ENCODE data around the gene KLHDC4. TPM values are rescaled to one million over a fixed set of nuclear protein-coding genes. Genes with fewer than 3 reads are reported as not detected.

Gene KLHDC4
- total and polyA plus RNA-seq, 9 of the 15 experiments (the other 6 are each of a cell fraction or from before 2014, with no cell fraction given), result 1.3 to 68.1 (median 32.8) TPM

- TF ChIP-seq MGA (IDR thresholded peaks at IDR 0.05) (peak; percentile 57; the same call in 1 of the 2 replicates), ZNF695 (CRISPR knock-in tag; IDR thresholded peaks at IDR 0.05) (no peak), NFE2 (IDR thresholded peaks at IDR 0.05; ENCODE audit: low read depth) (peak; percentile 12; the same call in 1 of the 2 replicates), GABPB1 (CRISPR knock-in tag; IDR thresholded peaks at IDR 0.05) (peak; percentile 72; the same call in 1 of the 2 replicates), GATA2 (CRISPR knock-in tag; IDR thresholded peaks at IDR 0.05) (no peak), TCFL5 (CRISPR knock-in tag; conservative IDR thresholded peaks at IDR 0.05) (peak; percentile 77), ZNF79 (CRISPR knock-in tag; IDR thresholded peaks at IDR 0.05; ENCODE audit: low read depth) (peak; percentile 32; the same call in 1 of the 2 replicates), POLR3A (IDR thresholded peaks at IDR 0.05; ENCODE audit: borderline replicate concordance, extremely low read depth, insufficient read depth, insufficient read length) (no peak), ATF1 (CRISPR knock-in tag; IDR thresholded peaks at IDR 0.05) (no peak), ATF1 (tag; IDR thresholded peaks at IDR 0.05) (peak; percentile 82), MEF2D (tag; conservative IDR thresholded peaks at IDR 0.05; ENCODE audit: low read depth) (no peak; the same call in 1 of the 2 replicates), E2F5 (CRISPR knock-in tag; IDR thresholded peaks at IDR 0.05) (no peak), CTCFL (IDR thresholded peaks at IDR 0.05; ENCODE audit: borderline replicate concordance, insufficient read depth, low read depth, low read length, poor library complexity, severe bottlenecking) (no peak)
These were observed 13.2 kb upstream of the KLHDC4 start (continued) for GRCh38 chr16:87778830-87779579.
